Brain microvascular endothelial cell (primary cell): ENCODE measurements around the gene EIF2AK3.

ENCODE experiments used
- DNase-seq: peaks from one replicate; pipeline ENCODE4 v3.0.0-alpha.2; 2020
- H3K27ac ChIP-seq: fragments of 250-450 bp; sonication (Bioruptor Pico); 2 replicates; pipeline ENCODE4 v1.5.1; 2020; ENCODE audit warnings: mild to moderate bottlenecking, moderate library complexity
- H3K27me3 ChIP-seq: fragments of 250-450 bp; sonication (Bioruptor Pico); replicated peaks from 2 replicates; pipeline ENCODE4 v1.5.1; 2020; ENCODE audit warnings: mild to moderate bottlenecking
- H3K36me3 ChIP-seq: fragments of 250-450 bp; sonication (Bioruptor Pico); replicated peaks from 2 replicates; pipeline ENCODE4 v1.5.1; 2020; ENCODE audit warnings: mild to moderate bottlenecking
- H3K4me3 ChIP-seq: 2 replicates; pipeline ENCODE4 v1.5.1; 2011; ENCODE audit warnings: low read depth, mild to moderate bottlenecking, control low read depth, low read length, moderate library complexity
- in situ Hi-C: cut with HindIII; loops from 2 replicates; pipeline ENCODE4 v1.10.0; 2017; ENCODE audit warnings: low sequenced_read_pairs, low pct_ligation_motif_present
- TF ChIP-seq, protein P1 (sequence below): IDR thresholded peaks from 2 replicates; pipeline ENCODE4 v1.5.1; 2011; ENCODE audit warnings: low read depth, mild to moderate bottlenecking, moderate library complexity, low read length, control low read depth, inconsistent platforms; ENCODE audit errors: missing control alignments

Gene EIF2AK3

GRCh38 chr2:88530081-88530480, 97.2 kb downstream of the EIF2AK3 start:
- DNase-seq: no peak
- Histone ChIP-seq H3K4me3 (no peak overlapping the region), H3K36me3 (no peaks in the 10 kb centered on the region), H3K27ac (no peak overlapping the region), H3K27me3 (no peaks in the 10 kb centered on the region)
- TF ChIP-seq, protein P1, sequence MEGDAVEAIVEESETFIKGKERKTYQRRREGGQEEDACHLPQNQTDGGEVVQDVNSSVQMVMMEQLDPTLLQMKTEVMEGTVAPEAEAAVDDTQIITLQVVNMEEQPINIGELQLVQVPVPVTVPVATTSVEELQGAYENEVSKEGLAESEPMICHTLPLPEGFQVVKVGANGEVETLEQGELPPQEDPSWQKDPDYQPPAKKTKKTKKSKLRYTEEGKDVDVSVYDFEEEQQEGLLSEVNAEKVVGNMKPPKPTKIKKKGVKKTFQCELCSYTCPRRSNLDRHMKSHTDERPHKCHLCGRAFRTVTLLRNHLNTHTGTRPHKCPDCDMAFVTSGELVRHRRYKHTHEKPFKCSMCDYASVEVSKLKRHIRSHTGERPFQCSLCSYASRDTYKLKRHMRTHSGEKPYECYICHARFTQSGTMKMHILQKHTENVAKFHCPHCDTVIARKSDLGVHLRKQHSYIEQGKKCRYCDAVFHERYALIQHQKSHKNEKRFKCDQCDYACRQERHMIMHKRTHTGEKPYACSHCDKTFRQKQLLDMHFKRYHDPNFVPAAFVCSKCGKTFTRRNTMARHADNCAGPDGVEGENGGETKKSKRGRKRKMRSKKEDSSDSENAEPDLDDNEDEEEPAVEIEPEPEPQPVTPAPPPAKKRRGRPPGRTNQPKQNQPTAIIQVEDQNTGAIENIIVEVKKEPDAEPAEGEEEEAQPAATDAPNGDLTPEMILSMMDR: no peak
- in situ Hi-C loops: no loop called here

DNA sequence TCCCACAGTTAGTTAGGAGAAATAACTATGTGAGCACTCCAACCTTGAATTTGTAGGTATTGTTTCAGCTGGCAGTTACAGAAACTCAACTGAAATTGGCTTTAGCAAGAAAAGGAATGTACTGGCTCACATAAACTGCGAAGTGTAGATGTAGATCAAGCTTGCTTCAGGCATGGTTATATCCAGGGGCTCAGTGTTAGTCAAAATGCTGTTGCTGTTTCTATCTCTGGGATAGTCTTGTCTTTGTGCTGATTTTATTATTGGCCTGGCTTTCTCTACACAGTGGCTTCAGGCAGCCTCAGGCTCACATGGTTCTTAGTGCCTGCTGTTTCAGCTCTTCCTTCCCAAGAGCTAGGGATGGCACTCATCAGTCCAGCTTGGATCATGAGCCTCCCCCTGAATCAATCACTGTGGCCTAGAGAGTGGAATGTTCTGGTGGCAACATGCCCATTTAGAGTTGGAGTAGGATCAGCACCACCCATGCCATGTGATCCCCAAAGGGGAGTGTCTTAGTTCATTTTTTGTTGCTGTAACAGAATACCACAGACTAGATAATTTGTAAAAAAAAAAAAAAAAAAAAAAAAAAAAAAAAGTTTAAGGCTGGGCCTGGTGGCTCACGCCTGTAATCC, 105.7 kb downstream of the EIF2AK3 start:
- Histone ChIP-seq H3K27ac (no peak overlapping the region), H3K4me3 (no peak overlapping the region), H3K27me3 (no peaks in the 10 kb centered on the region), H3K36me3 (no peaks in the 10 kb centered on the region)
- TF ChIP-seq, protein P1: no peak
- peak; percentile 2 for DNase-seq
- in situ Hi-C loops: no loop called here

GRCh38 chr2:88517759-88518201, 109.5 kb downstream of the EIF2AK3 start:
- Histone ChIP-seq H3K36me3 (no peaks in the 10 kb centered on the region), H3K27me3 (no peaks in the 10 kb centered on the region), H3K27ac (no peak overlapping the region), H3K4me3 (no peak overlapping the region)
- no peak for DNase-seq
- TF ChIP-seq, protein P1: no peak
- in situ Hi-C loops: no loop called here
